ENCODE measurements around the gene SYNE3. TPM values are rescaled to one million over a fixed set of nuclear protein-coding genes. Genes with fewer than 3 reads are reported as not detected.

SYNE3 gene
- total and polyA plus RNA-seq, 2 of the 8 experiments (the other 6 are each of a cell fraction or from before 2014, with no cell fraction given): under 0.01 TPM; not detected in 1

DNA sequence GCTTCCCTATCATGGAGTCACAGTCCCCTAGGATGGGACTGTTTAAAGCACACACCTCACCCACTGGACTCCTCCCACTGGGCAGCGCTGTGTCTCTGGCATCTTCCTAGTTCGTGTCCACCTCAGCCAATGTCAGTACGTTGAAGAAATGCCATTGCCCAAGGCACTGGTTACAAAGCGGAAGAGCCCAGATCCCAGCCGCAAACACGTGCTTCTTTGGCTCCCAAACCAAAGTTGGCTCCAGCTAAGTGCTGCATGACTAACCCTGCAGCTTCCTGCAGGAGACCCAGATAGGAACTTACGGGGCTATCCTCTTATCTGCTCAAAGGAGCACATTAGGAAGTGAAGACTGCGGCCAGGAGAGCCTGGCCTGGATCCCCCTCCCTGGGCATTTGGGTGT is 9.3 kb downstream of the SYNE3 start:
- H3K27ac ChIP-seq (ENCODE audit: low read depth, low read length): no peak overlapping the region

More for the DNA sequence above, 9.3 kb downstream of the SYNE3 start:
- Histone ChIP-seq H3K23ac (ENCODE audit: insufficient read length) (no peak overlapping the region), H3K4me3 (ENCODE audit: extremely low read depth in 1 of 4, insufficient read depth in 2 of 4, low read depth in 3 of 4, low read length in 4 of 4) (no peak overlapping the region), H3K4ac (replicated peaks; ENCODE audit: insufficient read length, low read depth, low read length) (no peak overlapping the region), H3K23me2 (ENCODE audit: low read depth, low read length) (no peaks in the 10 kb centered on the region), H2AFZ (ENCODE audit: low read length) (no peak overlapping the region), H4K8ac (ENCODE audit: extremely low read depth, insufficient read depth, low read length) (no peak overlapping the region), H3K36me3 (ENCODE audit: control insufficient read depth in 2 of 4, insufficient read depth in 4 of 4, low read length in 3 of 4) (no peaks in the 10 kb centered on the region), H3K27me3 (replicated peaks in 1 of 4; ENCODE audit: control insufficient read depth in 3 of 4, extremely low read depth in 1 of 4, insufficient read depth in 3 of 4, low read length in 3 of 4) (no peaks in the 10 kb centered on the region; a peak in 1 of 7 replicates), H4K5ac (ENCODE audit: insufficient read length, low read depth, low read length) (no peak overlapping the region), H2BK20ac (ENCODE audit: low read length) (no peak overlapping the region), H3K9ac (replicated peaks in 1 of 4; ENCODE audit: extremely low read depth in 1 of 4, low read depth in 3 of 4, low read length in 3 of 4) (no peak overlapping the region), H3K14ac (ENCODE audit: insufficient read length) (no peak overlapping the region), H3K79me2 (ENCODE audit: control insufficient read depth in 1 of 2, insufficient read depth in 2 of 2, low read length in 2 of 2) (no peaks in the 10 kb centered on the region), H2BK15ac (ENCODE audit: low read length) (no peak overlapping the region), H3K4me1 (replicated peaks in 1 of 4; ENCODE audit: control insufficient read depth in 3 of 4, insufficient read depth in 4 of 4, low read length in 3 of 4) (no peaks in the 10 kb centered on the region), H3K4me2 (ENCODE audit: insufficient read depth in 1 of 2, low read depth in 2 of 2, low read length in 2 of 2) (no peak overlapping the region), H2AK5ac (ENCODE audit: low read depth, low read length) (no peak overlapping the region), H4K91ac (replicated peaks; ENCODE audit: insufficient read length, low read length) (no peak overlapping the region), H3K18ac (ENCODE audit: extremely low read depth, low read length) (no peak overlapping the region), H2BK120ac (replicated peaks; ENCODE audit: low read depth, low read length) (no peak overlapping the region), H3K56ac (replicated peaks; ENCODE audit: insufficient read length, low read depth, low read length) (no peak overlapping the region), H2BK12ac (ENCODE audit: low read depth, low read length) (no peak overlapping the region), H2BK5ac (ENCODE audit: low read depth, low read length) (no peak overlapping the region), H4K20me1 (replicated peaks in 1 of 2; ENCODE audit: control insufficient read depth in 1 of 2, insufficient read depth in 2 of 2, low read length in 2 of 2) (no peaks in the 10 kb centered on the region), H3K9me3 (ENCODE audit: insufficient read depth in 2 of 2, low read depth in 1 of 2, low read length in 1 of 2) (no peaks in the 10 kb centered on the region), H3K79me1 (ENCODE audit: low read depth, low read length) (no peaks in the 10 kb centered on the region)
- FAIRE-seq: no peak
- TF ChIP-seq FOSL1 (IDR thresholded peaks at IDR 0.05; ENCODE audit: insufficient read depth, low read depth, low read length) (no peak), CHD2 (IDR thresholded peaks at IDR 0.05; ENCODE audit: low read length) (no peak), JUN (IDR thresholded peaks at IDR 0.05; ENCODE audit: low read depth, low read length) (no peak), CTBP2 (IDR thresholded peaks at IDR 0.05; ENCODE audit: borderline replicate concordance, insufficient read depth, insufficient read length, low read length) (no peak), GABPA (IDR thresholded peaks at IDR 0.05; ENCODE audit: borderline replicate concordance, insufficient read depth, low read length) (no peak), SIRT6 (IDR thresholded peaks at IDR 0.05; ENCODE audit: low read length) (no peak), POU5F1 (IDR thresholded peaks at IDR 0.05; ENCODE audit: low read depth, low read length) (no peak), EGR1 (IDR thresholded peaks at IDR 0.05; ENCODE audit: borderline replicate concordance, low read depth, low read length) (no peak), SP1 (IDR thresholded peaks at IDR 0.05; ENCODE audit: low read depth, low read length) (no peak), RAD21 (IDR thresholded peaks at IDR 0.05 in 1 of 2, conservative IDR thresholded peaks at IDR 0.05 in 1 of 2; ENCODE audit: low read depth in 2 of 2, low read length in 2 of 2) (no peak), SIX5 (IDR thresholded peaks at IDR 0.05; ENCODE audit: low read depth, low read length) (no peak), KDM1A (IDR thresholded peaks at IDR 0.05; ENCODE audit: borderline replicate concordance, low read length) (no peak), TBP (IDR thresholded peaks at IDR 0.05; ENCODE audit: low read depth, low read length) (no peak), CEBPB (IDR thresholded peaks at IDR 0.05; ENCODE audit: low read depth, low read length) (no peak)
- TF ChIP-seq, protein P1, sequence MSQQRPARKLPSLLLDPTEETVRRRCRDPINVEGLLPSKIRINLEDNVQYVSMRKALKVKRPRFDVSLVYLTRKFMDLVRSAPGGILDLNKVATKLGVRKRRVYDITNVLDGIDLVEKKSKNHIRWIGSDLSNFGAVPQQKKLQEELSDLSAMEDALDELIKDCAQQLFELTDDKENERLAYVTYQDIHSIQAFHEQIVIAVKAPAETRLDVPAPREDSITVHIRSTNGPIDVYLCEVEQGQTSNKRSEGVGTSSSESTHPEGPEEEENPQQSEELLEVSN (IDR thresholded peaks at IDR 0.05): no peak
- CTCF ChIA-PET (ENCODE audit: partially characterized antibody): interaction anchor here (2.6 to 3.8 kb wide), 3 partner anchors 20 to 65 kb away, joined by 9 to 17 read pairs (median 15); no protein-coding TSS in a partner anchor
- 95% methylated on average over 8 of the region's 8 CpGs; no CpG with 5 or more reads in 1 of the 2 experiments for WGBS, 2 experiments (ENCODE audit: extremely low coverage in 1 of 2, insufficient coverage in 1 of 2, insufficient read length in 1 of 2, insufficient replicate concordance in 2 of 2, low coverage in 1 of 2, low lambda C conversion rate in 2 of 2, missing lambda C conversion rate in 1 of 2)
- no peak for DNase-seq (ENCODE audit: low read depth in 1 of 2, low spot score in 2 of 2)
- POLR2A ChIA-PET (ENCODE audit: partially characterized antibody): no interaction called here

Data from H1 (cell line).